ENCODE data around the gene MAGEA1.

DNA sequence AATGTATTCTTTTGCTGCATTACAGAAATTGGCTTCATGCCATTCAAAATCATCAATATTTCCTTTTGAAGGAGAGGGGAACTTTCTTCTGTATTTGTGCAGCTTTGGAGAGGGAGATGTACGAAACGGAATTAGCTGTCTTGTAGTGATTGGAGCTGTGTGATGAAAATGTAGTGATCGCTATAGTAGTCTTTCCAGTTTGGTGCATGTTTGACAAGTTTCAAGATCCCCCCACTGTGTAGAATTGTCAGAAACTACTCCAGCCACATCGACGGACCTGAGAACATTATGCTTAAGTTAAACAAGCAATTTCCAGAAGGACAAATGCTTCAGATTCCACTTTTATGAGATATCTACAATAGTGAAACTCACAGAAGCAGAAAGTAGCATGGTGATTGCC, 21.6 kb upstream of the MAGEA1 start:
- TF ChIP-seq GABPA (IDR thresholded peaks at IDR 0.05; ENCODE audit: low read depth): no peak
- TF ChIP-seq, protein P1, sequence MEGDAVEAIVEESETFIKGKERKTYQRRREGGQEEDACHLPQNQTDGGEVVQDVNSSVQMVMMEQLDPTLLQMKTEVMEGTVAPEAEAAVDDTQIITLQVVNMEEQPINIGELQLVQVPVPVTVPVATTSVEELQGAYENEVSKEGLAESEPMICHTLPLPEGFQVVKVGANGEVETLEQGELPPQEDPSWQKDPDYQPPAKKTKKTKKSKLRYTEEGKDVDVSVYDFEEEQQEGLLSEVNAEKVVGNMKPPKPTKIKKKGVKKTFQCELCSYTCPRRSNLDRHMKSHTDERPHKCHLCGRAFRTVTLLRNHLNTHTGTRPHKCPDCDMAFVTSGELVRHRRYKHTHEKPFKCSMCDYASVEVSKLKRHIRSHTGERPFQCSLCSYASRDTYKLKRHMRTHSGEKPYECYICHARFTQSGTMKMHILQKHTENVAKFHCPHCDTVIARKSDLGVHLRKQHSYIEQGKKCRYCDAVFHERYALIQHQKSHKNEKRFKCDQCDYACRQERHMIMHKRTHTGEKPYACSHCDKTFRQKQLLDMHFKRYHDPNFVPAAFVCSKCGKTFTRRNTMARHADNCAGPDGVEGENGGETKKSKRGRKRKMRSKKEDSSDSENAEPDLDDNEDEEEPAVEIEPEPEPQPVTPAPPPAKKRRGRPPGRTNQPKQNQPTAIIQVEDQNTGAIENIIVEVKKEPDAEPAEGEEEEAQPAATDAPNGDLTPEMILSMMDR (IDR thresholded peaks at IDR 0.05; ENCODE audit: insufficient read depth, low read length): no peak

All from HL-60 (cell line).